Measurements from ENCODE around the gene CDK12. TPM values are rescaled to one million over a fixed set of nuclear protein-coding genes. Genes with fewer than 3 reads are reported as not detected.

The CDK12 gene
- total RNA-seq, 4 donors from 2014 or later = 46.1 to 71.6 (median 50.6) TPM

- Histone ChIP-seq H3K36me3 (no peaks in the 10 kb centered on the region), H3K4me3 (replicated peaks in 1 of 3) (no peak overlapping the region), H3K9me3 (no peaks in the 10 kb centered on the region), H3K27ac (no peak overlapping the region), H3K27me3 (no peaks in the 10 kb centered on the region), H3K4me1 (no peaks in the 10 kb centered on the region)
- intact Hi-C loops (cut with DNase I) = no loop called here
- TF ChIP-seq CTCF (IDR thresholded peaks at IDR 0.05) = no peak
- no peak for TF ChIP-seq POLR2A (IDR thresholded peaks at IDR 0.05)
- DNase-seq = no peak
- WGBS, 2 donors = 83 to 90% methylated on average over 7 of the region's 7 CpGs
Measured at GRCh38 chr17:39580082-39580468, 118.8 kb downstream of the CDK12 start.

GRCh38 chr17:39581071-39581758 lies 119.9 kb downstream of the CDK12 start:
- Histone ChIP-seq H3K9me3 (no peaks in the 10 kb centered on the region), H3K36me3 (no peaks in the 10 kb centered on the region), H3K27me3 (no peaks in the 10 kb centered on the region), H3K27ac (no peak overlapping the region), H3K4me3 (replicated peaks in 1 of 3) (no peak overlapping the region), H3K4me1 (no peaks in the 10 kb centered on the region)
- intact Hi-C loops (cut with DNase I) = no loop called here
- DNase-seq = no peak
- WGBS, 2 donors = 89 to 90% methylated on average over 20 of the region's 20 CpGs
- TF ChIP-seq POLR2A (IDR thresholded peaks at IDR 0.05) (no peak), CTCF (IDR thresholded peaks at IDR 0.05) (no peak)

- Histone ChIP-seq H3K9me3 (no peaks in the 10 kb centered on the region), H3K4me1 (no peaks in the 10 kb centered on the region), H3K27ac (no peak overlapping the region), H3K36me3 (no peaks in the 10 kb centered on the region), H3K27me3 (no peaks in the 10 kb centered on the region), H3K4me3 (replicated peaks in 1 of 3) (no peak overlapping the region)
- WGBS, 2 donors = 80 to 83% methylated on average over 4 of the region's 4 CpGs
- TF ChIP-seq CTCF (IDR thresholded peaks at IDR 0.05) = no peak
- no peak for TF ChIP-seq POLR2A (IDR thresholded peaks at IDR 0.05)
- no peak for DNase-seq
- intact Hi-C loops (cut with DNase I) = no loop called here
Measured at GRCh38 chr17:39581759-39582085, 120.4 kb downstream of the CDK12 start.

GRCh38 chr17:39582658-39583057 lies 121.4 kb downstream of the CDK12 start:
- TF ChIP-seq CTCF (IDR thresholded peaks at IDR 0.05) = no peak
- TF ChIP-seq POLR2A (IDR thresholded peaks at IDR 0.05) = no peak
- Histone ChIP-seq H3K27ac (no peak overlapping the region), H3K4me3 (replicated peaks in 1 of 3) (no peak overlapping the region), H3K4me1 (no peaks in the 10 kb centered on the region), H3K27me3 (no peaks in the 10 kb centered on the region), H3K36me3 (no peaks in the 10 kb centered on the region), H3K9me3 (no peaks in the 10 kb centered on the region)
- intact Hi-C loops (cut with DNase I) = no loop called here
- 40 to 62% methylated on average over 2 of the region's 2 CpGs for WGBS, 2 donors
- no peak for DNase-seq

Small RNA genes within 50 kb of the gene (small RNA-seq; reads per million reads assigned to genes)
- gene RNU6-233P = not detected

Other genes starting within 250 kb of the CDK12 start
- gene STAC2, start 235.5 kb upstream of the CDK12 start, total RNA-seq = not detected
- 10 to 100 TPM; 17.2 to 27.7 (median 22.2) TPM for gene FBXL20, start 59.9 kb upstream of the CDK12 start, total RNA-seq
- gene MED1, start 10.2 kb upstream of the CDK12 start, total RNA-seq = 10 to 100 TPM; 22.4 to 29.6 (median 25.0) TPM
- not detected for gene NEUROD2, start 146.4 kb downstream of the CDK12 start, total RNA-seq
- gene PPP1R1B, start 165.5 kb downstream of the CDK12 start, total RNA-seq = 1 to 10 TPM in 1 of 4 donors, not detected in 3; 1.2 TPM
- 10 to 100 TPM; 44.5 to 73.6 (median 53.0) TPM for gene STARD3, start 175.7 kb downstream of the CDK12 start, total RNA-seq
- 1 to 10 TPM in 3 of 4 donors, under 1 TPM in 1; 0.63 to 2.1 (median 1.5) TPM for gene TCAP, start 203.9 kb downstream of the CDK12 start, total RNA-seq
- 1 to 10 TPM in 3 of 4 donors, not detected in 1; 1.1 to 3.3 (median 1.2) TPM for gene PNMT, start 207.0 kb downstream of the CDK12 start, total RNA-seq
- 10 to 100 TPM; 55.6 to 88.1 (median 72.7) TPM for gene PGAP3, start 226.6 kb downstream of the CDK12 start, total RNA-seq
- gene ERBB2, start 238.6 kb downstream of the CDK12 start, total RNA-seq = 100 to 1,000 TPM in 3 of 4 donors, 10 to 100 TPM in 1; 74.3 to 170 (median 139) TPM